CD4-positive, alpha-beta T cell (primary cell): ENCODE data around the gene B3GALT5. TPM values are rescaled to one million over a fixed set of nuclear protein-coding genes. Genes with fewer than 3 reads are reported as not detected.

Source experiments
- ATAC-seq: fragments of 200-7000 bp; cut with Tn5 transposase; one replicate; pipeline ENCODE4 v1.10.0; 2022; ENCODE audit warnings: mild to moderate bottlenecking; ENCODE audit not compliant: poor library complexity
- CTCF ChIA-PET: fragments of 350-600 bp; sonication (Branson Sonifier 250); formaldehyde crosslinking; loops from one replicate; lab custom pipeline; 2021; ENCODE audit warnings: antibody characterized with exemption, inconsistent platforms; lab: Charles Lee
- POLR2A ChIA-PET: fragments of 350-600 bp; sonication (Branson Sonifier 250); formaldehyde crosslinking; loops from one replicate; lab custom pipeline; 2021; ENCODE audit warnings: antibody characterized with exemption, inconsistent platforms; lab: Charles Lee
- DNase-seq, 14 experiments: peaks; one replicate each; pipeline ENCODE4 v3.0.0-alpha.2; 2013 to 2020; ENCODE audit warnings: mixed read lengths in 2 of 14
- H3K27ac ChIP-seq, 2 donors: one replicate each; pipeline versions ENCODE4 v1.5.1 to v1.7.0; 2013; ENCODE audit warnings: low read length in 2 of 2, low read depth in 1 of 2, mild to moderate bottlenecking in 1 of 2
- H3K27me3 ChIP-seq, 2 experiments: 1 replicate in 1 of 2; 2 replicates in 1 of 2; pipeline versions ENCODE4 v1.6.1 to v1.7.0; 2013; ENCODE audit warnings: low read length in 2 of 2, control low read depth in 1 of 2, mild to moderate bottlenecking in 1 of 2, moderate library complexity in 1 of 2; ENCODE audit not compliant: insufficient read depth in 2 of 2, control insufficient read depth in 1 of 2
- H3K36me3 ChIP-seq: one replicate; pipeline ENCODE4 v1.6.1; 2013; ENCODE audit warnings: low read length, control low read depth; ENCODE audit not compliant: insufficient read depth
- H3K4me1 ChIP-seq: one replicate; pipeline ENCODE4 v1.6.1; 2013; ENCODE audit warnings: low read length, control low read depth; ENCODE audit not compliant: insufficient read depth
- H3K4me3 ChIP-seq: one replicate; pipeline ENCODE4 v1.5.1; 2013; ENCODE audit warnings: mild to moderate bottlenecking, low read length, moderate library complexity
- H3K9me3 ChIP-seq, 2 experiments: 1 replicate in 1 of 2; 2 replicates in 1 of 2; pipeline versions ENCODE4 v1.6.1 to v1.7.0; 2013; ENCODE audit warnings: low read length in 2 of 2, mild to moderate bottlenecking in 2 of 2, control low read depth in 1 of 2, moderate library complexity in 1 of 2; ENCODE audit not compliant: control insufficient read depth in 1 of 2, insufficient read depth in 1 of 2
- H3K27ac Mint-ChIP-seq: one replicate; pipeline ENCODE4 v1.8.0; 2020; ENCODE audit warnings: mixed read lengths
- H3K27me3 Mint-ChIP-seq: one replicate; pipeline ENCODE4 v1.8.0; 2021; ENCODE audit warnings: mixed read lengths
- H3K36me3 Mint-ChIP-seq: one replicate; pipeline ENCODE4 v1.8.0; 2021; ENCODE audit warnings: low read depth, mixed read lengths
- H3K4me1 Mint-ChIP-seq: one replicate; pipeline ENCODE4 v1.8.0; 2021; ENCODE audit warnings: low read depth, mixed read lengths
- H3K4me3 Mint-ChIP-seq: one replicate; pipeline ENCODE4 v1.8.0; 2020; ENCODE audit warnings: mild to moderate bottlenecking, mixed read lengths
- H3K9me3 Mint-ChIP-seq: one replicate; pipeline ENCODE4 v1.8.0; 2020; ENCODE audit warnings: mixed read lengths
- intact Hi-C, 2 experiments: fragments of 100-400 bp; cut with DNase I in 1 of 2; cut with micrococcal nuclease in 1 of 2; formaldehyde crosslinking; loops; one replicate each; pipeline versions ENCODE4 v1.15.1 to v1.9.0; 2023 to 2025; cut with DNase I, micrococcal nuclease
- total RNA-seq, 174 experiments: library from RNA in 2 of 174; stranded (reverse) in 2 of 174; gene quantifications; one replicate each; pipeline ENCODE4 v1.2.3 and lab custom pipeline; 2021 to 2026
- TF ChIP-seq, protein P1 (sequence below): fragments of 200-600 bp; IDR thresholded peaks from one replicate; pipeline ENCODE4 v1.8.0; 2022; ENCODE audit warnings: antibody characterized with exemption, mild to moderate bottlenecking

Gene B3GALT5
- total RNA-seq, 2 experiments from 2014 or later: not detected

DNA sequence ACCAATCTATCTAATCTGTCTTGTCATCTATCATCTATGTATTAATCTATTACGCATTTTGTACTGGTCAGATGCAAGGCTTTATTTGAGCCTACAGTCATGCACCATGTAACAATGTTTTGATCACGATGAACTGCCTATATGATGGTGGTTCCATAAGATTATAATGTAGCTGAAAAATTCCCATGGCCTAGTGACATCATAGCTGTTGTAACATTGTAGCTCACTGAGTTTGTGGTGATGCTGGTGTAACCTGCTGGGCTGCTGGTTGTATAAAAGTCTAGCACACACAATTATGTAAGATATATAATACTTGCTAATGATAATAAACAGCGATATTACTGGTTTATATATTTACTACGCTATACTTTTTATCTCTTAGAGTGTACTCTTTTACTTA, 67.5 kb downstream of the B3GALT5 start:
- ChIA-PET POLR2A (no interaction called here), CTCF (no interaction called here)
- ATAC-seq (no peak), DNase-seq (no peak)
- H3K9me3 Mint-ChIP-seq: peaks cover 5% of the 10 kb centered on the region
- H3K27ac Mint-ChIP-seq: no peak overlapping the region
- intact Hi-C loops: no loop called here
- TF ChIP-seq, protein P1, sequence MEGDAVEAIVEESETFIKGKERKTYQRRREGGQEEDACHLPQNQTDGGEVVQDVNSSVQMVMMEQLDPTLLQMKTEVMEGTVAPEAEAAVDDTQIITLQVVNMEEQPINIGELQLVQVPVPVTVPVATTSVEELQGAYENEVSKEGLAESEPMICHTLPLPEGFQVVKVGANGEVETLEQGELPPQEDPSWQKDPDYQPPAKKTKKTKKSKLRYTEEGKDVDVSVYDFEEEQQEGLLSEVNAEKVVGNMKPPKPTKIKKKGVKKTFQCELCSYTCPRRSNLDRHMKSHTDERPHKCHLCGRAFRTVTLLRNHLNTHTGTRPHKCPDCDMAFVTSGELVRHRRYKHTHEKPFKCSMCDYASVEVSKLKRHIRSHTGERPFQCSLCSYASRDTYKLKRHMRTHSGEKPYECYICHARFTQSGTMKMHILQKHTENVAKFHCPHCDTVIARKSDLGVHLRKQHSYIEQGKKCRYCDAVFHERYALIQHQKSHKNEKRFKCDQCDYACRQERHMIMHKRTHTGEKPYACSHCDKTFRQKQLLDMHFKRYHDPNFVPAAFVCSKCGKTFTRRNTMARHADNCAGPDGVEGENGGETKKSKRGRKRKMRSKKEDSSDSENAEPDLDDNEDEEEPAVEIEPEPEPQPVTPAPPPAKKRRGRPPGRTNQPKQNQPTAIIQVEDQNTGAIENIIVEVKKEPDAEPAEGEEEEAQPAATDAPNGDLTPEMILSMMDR: no peak
- H3K36me3 Mint-ChIP-seq: no peaks in the 10 kb centered on the region
- no peaks in the 10 kb centered on the region for H3K27me3 ChIP-seq
- peaks cover 4 to 8% of the 10 kb centered on the region in 2 experiments for H3K9me3 ChIP-seq
- H3K36me3 ChIP-seq: no peaks in the 10 kb centered on the region
- H3K27ac ChIP-seq: no peak overlapping the region
- H3K4me1 ChIP-seq: no peaks in the 10 kb centered on the region
- H3K27me3 Mint-ChIP-seq: no peaks in the 10 kb centered on the region
- no peaks in the 10 kb centered on the region for H3K4me1 Mint-ChIP-seq
- H3K4me3 ChIP-seq: no peak overlapping the region
- H3K4me3 Mint-ChIP-seq: no peak overlapping the region

GRCh38 chr21:39681257-39681656, 68.5 kb downstream of the B3GALT5 start:
- H3K27me3 Mint-ChIP-seq: no peaks in the 10 kb centered on the region
- no peaks in the 10 kb centered on the region for H3K36me3 ChIP-seq
- H3K27ac Mint-ChIP-seq: no peak overlapping the region

GRCh38 chr21:39681845-39682244, 69.1 kb downstream of the B3GALT5 start:
- H3K27me3 ChIP-seq: no peaks in the 10 kb centered on the region
- TF ChIP-seq, protein P1: no peak
- ChIA-PET CTCF (no interaction called here), POLR2A (no interaction called here)
- Mint-ChIP-seq H3K9me3 (peaks cover 5% of the 10 kb centered on the region), H3K27ac (no peak overlapping the region), H3K36me3 (no peaks in the 10 kb centered on the region), H3K4me3 (no peak overlapping the region), H3K4me1 (no peaks in the 10 kb centered on the region), H3K27me3 (no peaks in the 10 kb centered on the region)
- intact Hi-C loops: no loop called here
- DNase-seq (no peak), ATAC-seq (no peak)
- no peaks in the 10 kb centered on the region for H3K4me1 ChIP-seq
- H3K36me3 ChIP-seq: no peaks in the 10 kb centered on the region
- H3K27ac ChIP-seq: no peak overlapping the region
- no peak overlapping the region for H3K4me3 ChIP-seq
- peaks cover 0 to 8% of the 10 kb centered on the region in 2 experiments for H3K9me3 ChIP-seq

More at GRCh38 chr21:39681257-39681656, 68.5 kb downstream of the B3GALT5 start:
- H3K9me3 Mint-ChIP-seq: peaks cover 5% of the 10 kb centered on the region
- Histone ChIP-seq H3K4me3 (no peak overlapping the region), H3K9me3 (peaks cover 0 to 8% of the 10 kb centered on the region in 2 experiments), H3K27ac (no peak overlapping the region), H3K4me1 (no peaks in the 10 kb centered on the region), H3K27me3 (no peaks in the 10 kb centered on the region)
- H3K4me3 Mint-ChIP-seq: no peak overlapping the region
- no peaks in the 10 kb centered on the region for H3K36me3 Mint-ChIP-seq
- intact Hi-C loops: no loop called here
- DNase-seq (no peak), ATAC-seq (no peak)
- no peaks in the 10 kb centered on the region for H3K4me1 Mint-ChIP-seq
- POLR2A ChIA-PET: no interaction called here
- CTCF ChIA-PET: no interaction called here
- TF ChIP-seq, protein P1: no peak
